ENCODE results near the gene ACTL10. TPM values are rescaled to one million over a fixed set of nuclear protein-coding genes. Genes with fewer than 3 reads are reported as not detected.

The ACTL10 gene
- total RNA-seq, 4 donors from 2014 or later, result 2.1 to 10.2 (median 3.7) TPM

DNA sequence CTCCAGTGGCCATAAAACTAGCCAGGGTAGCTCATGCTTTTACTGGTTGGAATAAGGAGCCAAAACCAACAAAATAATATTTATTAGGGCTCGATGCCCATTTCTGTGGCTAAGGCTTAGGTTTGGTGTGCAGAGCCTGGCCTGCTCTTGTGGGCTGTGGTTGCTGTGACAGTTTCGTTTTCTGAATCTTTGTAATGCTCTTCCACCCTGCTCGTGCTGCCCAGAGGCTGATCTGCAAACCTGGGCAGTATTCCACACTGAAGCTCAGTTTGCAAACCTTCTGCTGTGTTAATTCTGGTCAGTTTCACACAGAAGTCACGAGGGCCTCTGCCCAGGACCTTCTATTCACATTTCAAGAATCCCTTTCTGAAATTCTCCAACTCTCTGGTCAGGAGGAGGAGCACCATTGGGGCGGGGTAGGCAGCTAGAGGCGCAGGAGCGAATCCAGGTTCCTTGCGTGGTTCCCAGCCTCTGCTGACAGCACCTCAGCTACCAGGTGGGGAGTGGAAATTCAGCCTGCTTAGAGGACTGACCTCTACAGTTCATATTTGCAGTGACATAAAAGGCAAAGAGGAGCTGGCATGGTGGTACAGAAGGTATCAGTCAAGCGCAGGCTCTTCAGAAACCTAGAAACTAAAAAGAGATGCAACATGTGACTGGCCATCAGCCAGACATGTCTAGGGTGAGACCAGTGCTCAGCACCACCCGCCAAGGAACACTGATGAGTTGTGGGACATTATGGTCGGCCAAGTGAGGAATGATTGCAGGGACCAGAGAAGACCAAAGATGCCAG is 18.9 kb upstream of the ACTL10 start:
- no peak overlapping the region for H3K4me3 ChIP-seq (ENCODE audit: low read depth, poor library complexity, severe bottlenecking)
- TF ChIP-seq POLR2A (IDR thresholded peaks at IDR 0.05), result no peak
- TF ChIP-seq, protein P1, sequence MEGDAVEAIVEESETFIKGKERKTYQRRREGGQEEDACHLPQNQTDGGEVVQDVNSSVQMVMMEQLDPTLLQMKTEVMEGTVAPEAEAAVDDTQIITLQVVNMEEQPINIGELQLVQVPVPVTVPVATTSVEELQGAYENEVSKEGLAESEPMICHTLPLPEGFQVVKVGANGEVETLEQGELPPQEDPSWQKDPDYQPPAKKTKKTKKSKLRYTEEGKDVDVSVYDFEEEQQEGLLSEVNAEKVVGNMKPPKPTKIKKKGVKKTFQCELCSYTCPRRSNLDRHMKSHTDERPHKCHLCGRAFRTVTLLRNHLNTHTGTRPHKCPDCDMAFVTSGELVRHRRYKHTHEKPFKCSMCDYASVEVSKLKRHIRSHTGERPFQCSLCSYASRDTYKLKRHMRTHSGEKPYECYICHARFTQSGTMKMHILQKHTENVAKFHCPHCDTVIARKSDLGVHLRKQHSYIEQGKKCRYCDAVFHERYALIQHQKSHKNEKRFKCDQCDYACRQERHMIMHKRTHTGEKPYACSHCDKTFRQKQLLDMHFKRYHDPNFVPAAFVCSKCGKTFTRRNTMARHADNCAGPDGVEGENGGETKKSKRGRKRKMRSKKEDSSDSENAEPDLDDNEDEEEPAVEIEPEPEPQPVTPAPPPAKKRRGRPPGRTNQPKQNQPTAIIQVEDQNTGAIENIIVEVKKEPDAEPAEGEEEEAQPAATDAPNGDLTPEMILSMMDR (IDR thresholded peaks at IDR 0.05), result no peak
- peak in 1 of 2 donors; percentile 85 for DNase-seq (ENCODE audit: low spot score in 2 of 2)
- WGBS, 2 donors, result 42 to 44% methylated on average over 11 of the region's 11 CpGs
- intact Hi-C loops (cut with DNase I; ENCODE audit: low total_unique reads), result no loop called here

DNA sequence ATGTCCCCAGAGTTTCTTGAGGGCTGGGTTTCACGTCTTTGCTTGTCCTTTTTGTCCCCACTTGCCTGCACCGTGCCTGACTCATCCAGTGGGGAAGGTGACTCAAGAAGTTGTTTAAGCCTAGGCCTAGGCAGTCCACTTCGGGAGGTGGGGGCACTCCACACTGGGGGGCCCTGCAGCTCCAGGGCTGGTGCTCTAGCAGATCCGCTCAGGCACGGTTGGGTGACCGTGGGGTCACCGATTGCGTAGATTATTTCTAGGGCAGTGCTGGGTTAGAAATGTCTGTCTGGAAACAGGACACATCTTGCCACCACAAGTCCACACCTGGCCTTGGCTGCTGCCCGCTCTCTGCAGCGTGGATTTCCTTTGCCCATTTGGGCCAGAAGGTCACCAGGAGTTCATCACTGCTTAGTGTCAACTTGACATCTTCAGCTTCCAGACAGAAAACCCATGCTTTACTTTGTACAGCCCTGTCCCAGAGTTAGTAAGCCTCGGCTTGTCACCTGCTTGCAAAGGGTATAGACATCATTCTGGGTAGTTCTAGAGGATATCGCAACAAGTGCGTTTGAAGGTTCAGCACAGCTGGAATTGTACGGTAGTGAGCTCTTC is 18.2 kb upstream of the ACTL10 start:
- 54 to 57% methylated on average over 14 of the region's 14 CpGs for WGBS, 2 donors
- no peak overlapping the region for H3K4me3 ChIP-seq (ENCODE audit: low read depth, poor library complexity, severe bottlenecking)
- no peak for DNase-seq (ENCODE audit: low spot score in 2 of 2)
- no peak for TF ChIP-seq POLR2A (IDR thresholded peaks at IDR 0.05)
- TF ChIP-seq, protein P1 (IDR thresholded peaks at IDR 0.05), result no peak
- intact Hi-C loops (cut with DNase I; ENCODE audit: low total_unique reads), result no loop called here

DNA sequence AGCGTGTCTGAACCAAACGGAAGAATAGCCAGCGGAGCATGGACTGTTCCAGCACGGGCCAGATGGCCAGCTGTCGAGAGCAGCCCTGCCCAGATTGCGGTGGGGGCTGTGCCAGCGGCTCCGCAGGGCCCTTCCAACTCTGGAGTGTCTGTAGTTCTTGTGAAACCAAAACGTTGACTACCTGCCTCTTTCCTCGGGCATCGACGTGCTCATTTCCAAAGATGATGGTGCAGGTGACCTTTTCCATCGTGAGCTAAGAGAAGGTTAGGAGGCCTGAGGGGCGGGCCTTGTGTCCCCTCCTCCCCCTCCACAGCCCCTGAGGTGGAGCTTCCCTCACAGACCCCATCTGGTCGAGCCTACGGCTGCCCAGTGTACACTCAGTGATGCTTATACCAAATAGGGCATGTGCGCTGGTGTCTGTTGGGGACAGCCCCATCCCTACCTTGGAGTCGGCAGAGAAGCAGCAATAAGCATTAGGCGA is 17.5 kb upstream of the ACTL10 start:
- 64 to 67% methylated on average over 18 to 19 of the region's 19 CpGs for WGBS, 2 donors
- no peak overlapping the region for H3K4me3 ChIP-seq (ENCODE audit: low read depth, poor library complexity, severe bottlenecking)
- intact Hi-C loops (cut with DNase I; ENCODE audit: low total_unique reads), result no loop called here
- TF ChIP-seq POLR2A (IDR thresholded peaks at IDR 0.05), result no peak
- TF ChIP-seq, protein P1 (IDR thresholded peaks at IDR 0.05), result no peak
- DNase-seq (ENCODE audit: low spot score in 2 of 2), result peak in 1 of 2 donors; percentile 88

DNA sequence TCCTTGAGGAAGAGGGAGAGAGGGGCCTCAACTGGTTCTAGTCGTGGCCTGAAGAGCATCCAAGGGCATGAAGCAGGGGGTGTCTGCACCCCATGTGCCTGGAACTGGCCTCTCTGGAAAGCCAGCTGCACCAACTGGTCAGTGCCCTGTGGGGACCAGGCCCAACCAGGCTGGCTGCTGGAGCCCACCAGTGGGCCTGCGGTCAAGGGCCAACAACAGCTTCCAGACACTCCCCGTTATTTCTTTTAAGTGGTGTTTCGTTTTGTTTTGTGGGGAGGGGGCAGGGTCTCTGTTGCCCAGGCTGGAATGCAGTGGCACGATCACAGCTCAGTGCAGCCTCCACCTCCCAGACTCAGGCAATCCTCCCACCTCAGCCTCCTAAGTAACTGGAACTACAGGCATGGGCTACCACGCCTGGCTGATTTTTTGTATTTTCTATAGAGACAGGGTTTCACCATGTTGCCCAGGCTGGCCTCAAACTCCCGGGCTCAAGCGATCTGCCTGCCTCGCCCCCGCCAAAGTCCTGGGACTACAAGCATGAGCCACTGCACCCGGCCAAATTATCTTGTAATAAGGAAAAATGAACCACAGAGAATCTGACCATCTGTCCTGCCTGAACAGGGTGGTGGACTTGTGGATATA is 16.5 kb upstream of the ACTL10 start:
- 71 to 74% methylated on average over 11 of the region's 11 CpGs for WGBS, 2 donors
- no peak overlapping the region for H3K4me3 ChIP-seq (ENCODE audit: low read depth, poor library complexity, severe bottlenecking)
- DNase-seq (ENCODE audit: low spot score in 2 of 2), result no peak
- no peak for TF ChIP-seq POLR2A (IDR thresholded peaks at IDR 0.05)
- TF ChIP-seq, protein P1 (IDR thresholded peaks at IDR 0.05), result no peak
- intact Hi-C loops (cut with DNase I; ENCODE audit: low total_unique reads), result no loop called here

DNA sequence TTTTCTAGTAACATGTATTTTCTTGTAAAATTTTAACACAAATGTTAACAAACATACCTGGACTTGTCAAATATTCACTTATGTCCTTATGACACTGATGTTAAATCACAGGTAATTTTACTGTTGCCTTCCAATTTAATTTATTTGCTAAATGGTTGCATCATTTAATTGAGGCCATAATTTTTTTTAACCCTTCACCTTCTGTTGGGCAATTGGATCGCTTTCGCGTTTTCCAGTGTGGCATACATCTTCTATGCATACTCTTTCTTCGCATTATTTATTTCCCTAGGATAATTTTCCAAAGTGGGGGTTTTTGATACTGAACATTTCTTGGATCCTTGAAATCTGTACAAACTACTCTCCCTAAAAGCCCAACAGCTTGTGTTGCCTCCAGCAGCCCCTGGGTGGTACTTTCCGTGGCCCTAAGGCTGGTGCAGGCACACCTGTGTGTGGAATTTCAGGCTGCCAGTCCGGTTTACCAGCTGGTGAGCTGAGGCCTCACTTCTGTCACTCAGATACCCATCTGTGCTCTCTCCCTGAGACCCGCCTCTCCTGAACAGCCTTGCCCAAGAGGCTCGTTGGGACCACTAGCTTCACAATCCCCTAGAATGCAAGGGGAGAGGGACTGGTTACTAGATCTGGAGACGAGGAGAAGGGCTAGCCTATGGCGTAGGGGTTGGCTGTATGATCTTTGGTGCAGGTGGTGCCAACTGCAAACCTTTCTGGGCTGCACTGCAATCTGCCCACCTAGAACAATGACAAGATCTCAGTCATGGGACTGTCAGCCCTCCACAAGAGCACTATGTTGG is 15.8 kb upstream of the ACTL10 start:
- DNase-seq (ENCODE audit: low spot score in 2 of 2), result peak in 1 of 2 donors; percentile 87
- WGBS, 2 donors, result 56 to 57% methylated on average over 10 of the region's 10 CpGs
- intact Hi-C loops (cut with DNase I; ENCODE audit: low total_unique reads), result no loop called here
- H3K4me3 ChIP-seq (ENCODE audit: low read depth, poor library complexity, severe bottlenecking), result no peak overlapping the region
- TF ChIP-seq POLR2A (IDR thresholded peaks at IDR 0.05), result no peak
- TF ChIP-seq, protein P1 (IDR thresholded peaks at IDR 0.05), result no peak
